Lower leg skin (tissue), 3 donors: ENCODE results near the gene PF4V1.

ENCODE experiments used
- POLR2A ChIP-seq, 2 donors: fragments of 450-650 bp; IDR thresholded peaks; one replicate each; pipeline ENCODE4 v1.6.1; 2016 to 2017; ENCODE audit warnings: antibody characterized with exemption in 2 of 2, mild to moderate bottlenecking in 1 of 2, moderate library complexity in 1 of 2
- TF ChIP-seq, protein P1 (sequence below), 3 donors: fragments of 450-650 bp; IDR thresholded peaks; one replicate each; pipeline ENCODE4 v1.5.1; 2016; ENCODE audit warnings: antibody characterized with exemption in 3 of 3, mild to moderate bottlenecking in 3 of 3, moderate library complexity in 2 of 3

- TF ChIP-seq, protein P1, sequence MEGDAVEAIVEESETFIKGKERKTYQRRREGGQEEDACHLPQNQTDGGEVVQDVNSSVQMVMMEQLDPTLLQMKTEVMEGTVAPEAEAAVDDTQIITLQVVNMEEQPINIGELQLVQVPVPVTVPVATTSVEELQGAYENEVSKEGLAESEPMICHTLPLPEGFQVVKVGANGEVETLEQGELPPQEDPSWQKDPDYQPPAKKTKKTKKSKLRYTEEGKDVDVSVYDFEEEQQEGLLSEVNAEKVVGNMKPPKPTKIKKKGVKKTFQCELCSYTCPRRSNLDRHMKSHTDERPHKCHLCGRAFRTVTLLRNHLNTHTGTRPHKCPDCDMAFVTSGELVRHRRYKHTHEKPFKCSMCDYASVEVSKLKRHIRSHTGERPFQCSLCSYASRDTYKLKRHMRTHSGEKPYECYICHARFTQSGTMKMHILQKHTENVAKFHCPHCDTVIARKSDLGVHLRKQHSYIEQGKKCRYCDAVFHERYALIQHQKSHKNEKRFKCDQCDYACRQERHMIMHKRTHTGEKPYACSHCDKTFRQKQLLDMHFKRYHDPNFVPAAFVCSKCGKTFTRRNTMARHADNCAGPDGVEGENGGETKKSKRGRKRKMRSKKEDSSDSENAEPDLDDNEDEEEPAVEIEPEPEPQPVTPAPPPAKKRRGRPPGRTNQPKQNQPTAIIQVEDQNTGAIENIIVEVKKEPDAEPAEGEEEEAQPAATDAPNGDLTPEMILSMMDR (IDR thresholded peaks at IDR 0.05), result no peak
- TF ChIP-seq POLR2A (IDR thresholded peaks at IDR 0.05), result no peak
These were observed 29.3 kb upstream of the PF4V1 start for GRCh38 chr4:73823760-73824159.
